LNCAP (cell line): Measurements from ENCODE around the gene CREBBP.

Experiments used
- CTCF ChIP-seq: fragments of 450-650 bp; IDR thresholded peaks from 2 replicates; pipeline ENCODE4 v1.5.1; 2017; ENCODE audit warnings: mild to moderate bottlenecking

Gene CREBBP

GRCh38 chr16:3769942-3770341, 110.6 kb downstream of the CREBBP start:
- TF ChIP-seq CTCF = no peak

GRCh38 chr16:3769013-3769412, 111.5 kb downstream of the CREBBP start:
- TF ChIP-seq CTCF = no peak

- TF ChIP-seq CTCF = no peak
These were observed 113.1 kb downstream of the CREBBP start for GRCh38 chr16:3767333-3767986.

GRCh38 chr16:3766177-3766576, 114.3 kb downstream of the CREBBP start:
- no peak for TF ChIP-seq CTCF

- TF ChIP-seq CTCF = no peak
These were observed 116.1 kb downstream of the CREBBP start for GRCh38 chr16:3764409-3764808.

- TF ChIP-seq CTCF = no peak
These were observed 118.3 kb downstream of the CREBBP start for GRCh38 chr16:3762107-3762750.

- no peak for TF ChIP-seq CTCF
These were observed 119.0 kb downstream of the CREBBP start for GRCh38 chr16:3761375-3762106.
